LNCaP clone FGC (cell line): ENCODE measurements around the gene CDKL2.
"Not testable (repeated sequence)": the region's sequence is repeated elsewhere in the genome, so short reads cannot be mapped to it uniquely, and the experiment has no call there.

Experiments
- DNase-seq: peaks from one replicate; pipeline ENCODE4 v3.0.0-alpha.2; 2011; ENCODE audit warnings: low read depth
- H3K4me3 ChIP-seq: 2 replicates; pipeline ENCODE4 v1.5.1; 2011; ENCODE audit warnings: mild to moderate bottlenecking, low read depth, low read length, control low read depth
- TF ChIP-seq, protein P1 (sequence below): IDR thresholded peaks from 2 replicates; pipeline ENCODE4 v1.5.1; 2012; ENCODE audit warnings: mild to moderate bottlenecking; ENCODE audit not compliant: control insufficient read depth, insufficient read depth; ENCODE audit errors: extremely low read depth

The CDKL2 gene

DNA sequence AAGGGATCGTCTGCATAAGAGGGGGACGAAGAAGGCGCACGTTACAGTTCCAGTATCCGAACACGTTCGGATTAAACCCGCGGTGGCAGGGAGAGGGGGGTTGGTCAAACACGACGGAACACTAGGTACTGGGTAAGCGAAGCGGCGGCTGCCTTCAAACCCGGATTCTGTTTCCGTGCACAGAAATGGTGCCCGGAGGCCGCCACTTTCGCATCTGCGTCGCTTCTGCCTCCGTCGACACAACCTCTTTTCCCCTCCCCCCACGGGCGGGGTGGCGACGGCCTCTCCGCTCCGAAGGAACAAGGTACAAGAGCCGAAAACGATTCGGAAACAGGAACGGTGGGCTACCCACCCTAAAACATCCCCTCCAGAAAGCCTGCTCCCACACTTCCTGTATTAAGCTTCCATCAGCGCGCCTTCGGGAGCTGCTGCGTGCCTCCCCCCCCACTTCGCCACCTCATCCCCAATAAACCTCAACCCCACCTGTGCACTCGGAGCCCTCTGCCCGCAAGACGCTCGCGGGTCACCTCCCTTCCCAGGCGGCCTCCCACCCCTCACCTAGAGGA is 42.2 kb upstream of the CDKL2 start:
- peak overlapping the region; percentile 89 for H3K4me3 ChIP-seq
- peak; percentile 66 for DNase-seq
- TF ChIP-seq, protein P1, sequence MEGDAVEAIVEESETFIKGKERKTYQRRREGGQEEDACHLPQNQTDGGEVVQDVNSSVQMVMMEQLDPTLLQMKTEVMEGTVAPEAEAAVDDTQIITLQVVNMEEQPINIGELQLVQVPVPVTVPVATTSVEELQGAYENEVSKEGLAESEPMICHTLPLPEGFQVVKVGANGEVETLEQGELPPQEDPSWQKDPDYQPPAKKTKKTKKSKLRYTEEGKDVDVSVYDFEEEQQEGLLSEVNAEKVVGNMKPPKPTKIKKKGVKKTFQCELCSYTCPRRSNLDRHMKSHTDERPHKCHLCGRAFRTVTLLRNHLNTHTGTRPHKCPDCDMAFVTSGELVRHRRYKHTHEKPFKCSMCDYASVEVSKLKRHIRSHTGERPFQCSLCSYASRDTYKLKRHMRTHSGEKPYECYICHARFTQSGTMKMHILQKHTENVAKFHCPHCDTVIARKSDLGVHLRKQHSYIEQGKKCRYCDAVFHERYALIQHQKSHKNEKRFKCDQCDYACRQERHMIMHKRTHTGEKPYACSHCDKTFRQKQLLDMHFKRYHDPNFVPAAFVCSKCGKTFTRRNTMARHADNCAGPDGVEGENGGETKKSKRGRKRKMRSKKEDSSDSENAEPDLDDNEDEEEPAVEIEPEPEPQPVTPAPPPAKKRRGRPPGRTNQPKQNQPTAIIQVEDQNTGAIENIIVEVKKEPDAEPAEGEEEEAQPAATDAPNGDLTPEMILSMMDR: no peak

DNA sequence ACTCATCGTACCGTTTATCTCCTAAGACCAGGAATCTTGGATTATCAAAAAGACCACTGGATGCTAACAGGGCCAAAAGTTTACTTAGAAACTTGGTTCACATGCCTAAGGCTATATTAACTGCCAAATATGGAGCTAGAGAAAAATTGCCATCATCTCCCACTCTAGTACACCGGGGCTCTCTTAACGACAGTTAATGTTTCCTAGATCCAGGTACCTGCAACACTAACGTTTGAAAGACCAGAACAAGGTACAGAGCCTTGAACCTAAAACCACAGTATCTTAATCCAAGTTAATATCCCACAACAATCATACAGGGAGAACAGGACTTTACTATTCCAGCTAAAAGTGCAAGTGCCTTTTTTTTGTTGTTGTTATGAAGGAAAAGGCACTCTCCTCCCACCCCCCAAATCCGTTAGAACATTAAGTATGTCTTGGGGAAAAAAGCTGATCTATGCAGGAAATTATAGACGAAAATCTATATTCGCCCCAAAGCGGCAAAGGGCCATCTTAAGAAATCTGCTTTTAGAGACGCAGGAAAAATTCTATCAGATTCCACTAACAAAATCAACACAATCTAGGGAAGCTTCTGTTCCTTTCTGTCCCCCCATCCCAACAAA is 41.6 kb upstream of the CDKL2 start:
- peak overlapping the region; percentile 89 for H3K4me3 ChIP-seq
- no peak for DNase-seq
- TF ChIP-seq, protein P1: no peak

DNA sequence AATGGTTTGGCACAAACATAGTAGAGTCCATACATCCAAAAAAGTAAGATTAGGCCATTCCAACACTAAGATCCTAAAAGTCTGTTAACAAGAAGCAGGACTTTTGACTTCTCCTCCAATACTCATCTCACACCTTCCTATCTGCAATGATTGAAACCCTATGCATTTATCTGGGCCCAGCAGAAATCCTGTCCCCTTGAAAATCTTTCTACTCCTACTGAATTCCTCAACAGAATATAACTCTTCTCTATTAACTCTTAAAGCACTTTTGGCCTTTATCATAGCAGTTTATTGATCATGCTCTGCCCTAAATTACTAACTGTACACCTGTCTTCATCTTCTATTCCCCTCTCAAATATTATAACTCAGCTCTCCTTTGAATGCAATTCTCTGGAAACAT is 38.3 kb upstream of the CDKL2 start:
- no peak overlapping the region for H3K4me3 ChIP-seq
- TF ChIP-seq, protein P1: no peak
- DNase-seq: no peak

DNA sequence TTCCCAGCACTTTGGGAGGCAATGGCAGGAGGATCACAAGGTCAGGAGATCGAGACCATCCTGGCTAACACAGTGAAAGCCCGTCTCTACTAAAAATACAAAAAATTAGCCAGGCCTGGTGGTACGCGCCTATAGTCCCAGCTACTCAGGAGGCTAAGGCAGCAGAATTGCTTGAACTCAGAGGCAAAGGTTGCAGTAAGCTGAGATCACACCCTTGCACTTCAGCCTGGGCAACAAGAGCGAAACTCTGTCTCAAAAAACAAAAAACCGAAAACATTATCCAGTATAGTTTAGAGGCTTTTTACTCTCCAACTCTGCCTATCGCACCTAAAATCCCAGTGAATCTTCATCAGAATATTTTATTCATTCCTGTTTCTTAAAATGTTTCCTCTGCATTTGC is 37.3 kb upstream of the CDKL2 start:
- H3K4me3 ChIP-seq, DNase-seq: not testable (repeated sequence)

DNA sequence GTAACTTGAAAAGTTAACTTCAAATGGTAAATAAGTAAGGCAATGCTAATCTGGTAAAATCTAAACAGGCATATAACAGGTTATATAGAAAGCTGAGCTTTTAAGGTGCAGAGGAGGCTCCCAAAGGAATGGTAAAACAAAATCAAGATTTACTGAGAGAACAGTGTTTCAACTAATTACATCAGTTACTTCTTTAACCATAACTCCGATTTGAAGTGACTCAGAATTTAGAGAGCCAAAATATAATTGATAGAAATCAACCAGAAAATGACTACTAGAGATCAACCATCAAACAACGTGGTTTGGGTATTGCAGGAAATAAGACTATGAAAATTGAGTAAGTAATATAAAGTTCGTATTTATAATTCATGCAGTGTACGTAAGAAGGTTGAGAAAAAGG is 36.0 kb upstream of the CDKL2 start:
- TF ChIP-seq, protein P1: no peak
- no peak overlapping the region for H3K4me3 ChIP-seq
- DNase-seq: no peak

DNA sequence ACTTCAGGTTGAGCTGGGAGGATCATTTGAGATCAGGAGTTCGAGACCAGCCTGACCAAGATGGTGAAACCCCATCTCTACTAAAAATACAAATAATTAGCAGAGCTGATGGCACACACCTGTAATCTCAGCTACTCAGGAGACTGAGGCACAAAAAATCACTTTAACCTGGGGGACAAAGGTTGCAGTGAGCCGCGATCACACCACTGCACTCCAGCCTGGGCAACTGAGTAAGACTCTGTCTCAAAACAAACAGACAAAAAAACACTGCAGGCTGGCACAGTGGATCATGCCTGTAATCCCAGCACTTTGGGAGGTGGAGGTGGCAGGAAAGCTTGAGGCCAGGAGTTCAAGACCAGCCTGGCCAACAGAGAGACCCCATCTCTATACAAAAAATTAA is 34.3 kb upstream of the CDKL2 start:
- DNase-seq: not testable (repeated sequence)

DNA sequence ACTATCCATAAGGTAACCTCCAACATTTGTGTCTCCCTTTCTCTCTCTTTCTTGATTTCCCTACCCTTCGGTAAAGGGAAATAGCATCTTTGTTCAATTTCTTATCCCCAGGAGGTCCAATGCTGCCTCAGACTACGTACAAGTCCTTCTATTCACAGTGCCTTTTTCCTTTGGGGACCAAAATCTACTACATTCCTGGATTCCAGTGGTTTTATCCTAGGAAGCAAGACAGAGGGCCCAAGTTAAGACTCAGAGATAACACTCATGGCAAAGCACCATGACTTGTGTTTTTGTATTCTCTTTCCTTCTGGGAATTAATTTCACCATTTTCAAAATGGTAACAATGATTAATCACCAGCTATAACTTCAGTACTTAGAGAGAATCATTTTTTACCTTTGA is 32.3 kb upstream of the CDKL2 start:
- TF ChIP-seq, protein P1: no peak
- no peak overlapping the region for H3K4me3 ChIP-seq
- DNase-seq: no peak

More for the DNA sequence above, 34.3 kb upstream of the CDKL2 start:
- H3K4me3 ChIP-seq: not testable (repeated sequence)

DNA sequence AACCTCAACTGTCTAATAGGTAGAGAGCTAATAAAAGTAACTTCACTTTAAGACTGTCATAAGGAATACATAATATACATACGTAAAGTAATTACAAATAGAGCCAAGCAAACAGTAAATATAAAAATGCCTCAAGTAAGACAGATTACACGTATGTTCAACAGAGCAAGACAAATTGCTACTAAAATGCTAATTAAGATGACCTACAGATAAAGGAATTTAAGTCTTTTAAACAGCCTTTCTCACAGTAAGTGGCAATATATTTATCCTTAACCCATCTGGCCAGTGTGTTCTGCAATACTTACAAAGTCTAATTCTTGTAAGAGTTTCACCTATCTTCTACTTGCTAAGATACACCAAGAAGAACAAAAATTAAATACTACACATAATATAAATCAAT is 30.2 kb upstream of the CDKL2 start:
- no peak for DNase-seq
- TF ChIP-seq, protein P1: no peak
- H3K4me3 ChIP-seq: no peak overlapping the region
